HEK293T (cell line): ENCODE measurements around the gene ORC3.

Experiments
- BHLHE40 ChIP-seq: fragments of 450-650 bp; IDR thresholded peaks from 2 replicates; pipeline ENCODE4 v1.6.1; 2016; ENCODE audit warnings: mild to moderate bottlenecking, moderate library complexity, borderline replicate concordance
- ELF4 ChIP-seq: fragments of 450-650 bp; IDR thresholded peaks from 2 replicates; pipeline ENCODE4 v1.6.1; 2017; ENCODE audit warnings: antibody characterized with exemption
- FOXA1 ChIP-seq: fragments of 450-650 bp; IDR thresholded peaks from 2 replicates; pipeline ENCODE4 v1.6.1; 2016; ENCODE audit warnings: mild to moderate bottlenecking
- FOXM1 ChIP-seq: fragments of 450-650 bp; IDR thresholded peaks from 2 replicates; pipeline ENCODE4 v1.6.1; 2017; ENCODE audit warnings: mild to moderate bottlenecking, borderline replicate concordance
- L3MBTL2 ChIP-seq: fragments of 450-650 bp; conservative IDR thresholded peaks from 2 replicates; pipeline ENCODE4 v1.6.1; 2016; ENCODE audit warnings: mild to moderate bottlenecking
- NFRKB ChIP-seq: fragments of 450-650 bp; IDR thresholded peaks from 2 replicates; pipeline ENCODE4 v1.6.1; 2016; ENCODE audit warnings: mild to moderate bottlenecking, moderate library complexity
- SP1 ChIP-seq: fragments of 450-650 bp; IDR thresholded peaks from 2 replicates; pipeline ENCODE4 v1.6.1; 2017
- TARDBP ChIP-seq: fragments of 450-650 bp; IDR thresholded peaks from 2 replicates; pipeline ENCODE4 v1.6.1; 2016
- TF ChIP-seq, protein P1 (sequence below): fragments of 450-650 bp; IDR thresholded peaks from 2 replicates; pipeline ENCODE4 v1.6.1; 2016

DNA sequence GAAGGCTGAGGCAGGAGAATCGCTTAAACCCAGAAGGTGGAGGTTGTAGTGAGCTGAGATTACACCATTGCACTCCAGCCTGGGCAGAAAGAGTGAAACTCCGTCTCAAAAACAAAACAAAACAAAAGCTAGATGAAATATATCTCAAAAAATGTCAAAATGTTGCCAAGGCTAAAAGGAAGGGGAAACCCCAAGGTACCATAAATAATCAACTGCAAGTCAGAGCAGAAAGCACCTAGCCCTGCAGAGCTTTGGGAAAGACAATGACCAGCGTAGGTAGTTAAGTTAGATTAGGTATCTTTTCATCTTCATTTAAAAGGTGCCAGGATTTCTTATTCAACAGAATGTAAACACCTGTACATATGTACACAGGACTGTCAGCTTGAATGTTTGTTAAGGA, 79.1 kb downstream of the ORC3 start:
- TF ChIP-seq TARDBP (no peak), ELF4 (no peak), BHLHE40 (no peak), FOXM1 (no peak), NFRKB (no peak), SP1 (no peak), FOXA1 (no peak), L3MBTL2 (no peak)
- TF ChIP-seq, protein P1, sequence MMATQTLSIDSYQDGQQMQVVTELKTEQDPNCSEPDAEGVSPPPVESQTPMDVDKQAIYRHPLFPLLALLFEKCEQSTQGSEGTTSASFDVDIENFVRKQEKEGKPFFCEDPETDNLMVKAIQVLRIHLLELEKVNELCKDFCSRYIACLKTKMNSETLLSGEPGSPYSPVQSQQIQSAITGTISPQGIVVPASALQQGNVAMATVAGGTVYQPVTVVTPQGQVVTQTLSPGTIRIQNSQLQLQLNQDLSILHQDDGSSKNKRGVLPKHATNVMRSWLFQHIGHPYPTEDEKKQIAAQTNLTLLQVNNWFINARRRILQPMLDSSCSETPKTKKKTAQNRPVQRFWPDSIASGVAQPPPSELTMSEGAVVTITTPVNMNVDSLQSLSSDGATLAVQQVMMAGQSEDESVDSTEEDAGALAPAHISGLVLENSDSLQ: no peak
